Measurements from ENCODE around the gene TTYH3.
"Not testable (repeated sequence)": the region's sequence is repeated elsewhere in the genome, so short reads cannot be mapped to it uniquely, and the experiment has no call there.

TTYH3 gene

DNA sequence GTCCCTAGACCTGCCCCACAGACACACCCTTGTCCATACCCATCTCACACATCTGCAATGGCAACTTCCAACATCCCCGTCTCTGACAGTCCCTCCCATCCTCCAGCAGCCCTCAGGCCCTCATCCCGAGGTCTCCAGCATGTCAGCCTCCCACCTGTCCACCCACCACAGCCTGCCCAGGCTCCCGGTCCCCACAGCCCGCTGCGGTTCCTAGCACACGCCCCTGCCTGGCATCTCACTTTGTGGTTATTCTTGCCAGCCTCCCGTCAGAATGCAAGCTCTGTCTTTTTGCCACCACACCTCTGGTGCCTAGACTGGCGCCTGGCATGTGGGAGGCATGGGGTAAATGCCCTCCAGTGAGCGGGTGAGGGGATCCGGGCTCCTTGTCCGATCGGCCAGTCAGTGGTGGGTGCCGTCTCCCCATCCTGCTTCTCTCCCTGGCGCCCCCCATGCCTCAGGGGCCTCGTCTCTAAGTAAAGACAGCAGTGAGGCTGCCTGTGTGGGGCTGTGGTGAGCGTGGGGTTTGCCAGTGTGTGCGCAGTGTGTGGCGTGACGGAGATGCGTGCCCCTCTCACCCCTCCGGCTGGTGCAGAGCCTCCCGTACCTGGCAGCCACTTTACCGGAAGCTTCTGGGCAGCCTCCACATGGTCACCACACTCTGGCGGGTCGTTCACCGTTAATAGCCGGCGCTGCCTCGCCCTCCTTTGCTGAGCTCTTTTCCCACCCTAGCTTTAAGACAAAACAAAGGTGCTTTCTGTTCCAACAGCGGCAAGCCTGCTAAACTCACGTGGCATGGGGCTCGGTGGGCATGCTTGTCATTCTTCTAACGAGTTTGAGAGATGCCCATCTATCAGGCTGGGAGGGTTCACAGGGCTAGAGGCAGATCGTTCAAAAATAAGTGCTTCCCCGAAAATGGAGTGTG lies 28.5 kb upstream of the TTYH3 start:
- no peak for DNase-seq

DNA sequence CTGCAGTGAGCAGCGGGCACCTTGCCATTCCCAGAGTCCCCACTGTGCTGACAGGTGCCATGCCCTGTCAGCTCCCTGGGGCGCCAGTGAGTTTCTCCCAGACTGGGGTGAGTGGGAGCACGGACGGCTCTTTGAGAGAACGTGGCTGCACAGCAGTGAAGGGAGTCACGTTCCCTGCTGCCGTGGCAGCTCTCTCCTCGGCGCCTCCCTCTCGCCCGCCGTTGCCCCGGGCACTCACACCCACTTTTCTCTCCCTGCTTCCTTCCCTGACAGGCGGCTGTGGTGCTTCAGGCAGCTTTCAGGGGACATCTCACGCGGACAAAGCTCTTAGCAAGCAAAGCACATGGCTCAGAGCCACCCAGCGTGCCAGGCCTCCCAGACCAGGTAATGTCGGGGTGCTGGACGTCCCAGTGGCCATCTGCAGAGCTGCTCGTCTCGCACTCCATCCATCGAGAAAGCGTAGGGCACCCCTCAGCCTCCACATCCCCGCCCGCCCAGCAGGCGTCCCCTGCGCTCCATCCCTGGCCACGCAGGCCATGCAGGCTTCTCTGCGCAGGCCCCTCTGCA lies 27.1 kb upstream of the TTYH3 start:
- DNase-seq = no peak

DNA sequence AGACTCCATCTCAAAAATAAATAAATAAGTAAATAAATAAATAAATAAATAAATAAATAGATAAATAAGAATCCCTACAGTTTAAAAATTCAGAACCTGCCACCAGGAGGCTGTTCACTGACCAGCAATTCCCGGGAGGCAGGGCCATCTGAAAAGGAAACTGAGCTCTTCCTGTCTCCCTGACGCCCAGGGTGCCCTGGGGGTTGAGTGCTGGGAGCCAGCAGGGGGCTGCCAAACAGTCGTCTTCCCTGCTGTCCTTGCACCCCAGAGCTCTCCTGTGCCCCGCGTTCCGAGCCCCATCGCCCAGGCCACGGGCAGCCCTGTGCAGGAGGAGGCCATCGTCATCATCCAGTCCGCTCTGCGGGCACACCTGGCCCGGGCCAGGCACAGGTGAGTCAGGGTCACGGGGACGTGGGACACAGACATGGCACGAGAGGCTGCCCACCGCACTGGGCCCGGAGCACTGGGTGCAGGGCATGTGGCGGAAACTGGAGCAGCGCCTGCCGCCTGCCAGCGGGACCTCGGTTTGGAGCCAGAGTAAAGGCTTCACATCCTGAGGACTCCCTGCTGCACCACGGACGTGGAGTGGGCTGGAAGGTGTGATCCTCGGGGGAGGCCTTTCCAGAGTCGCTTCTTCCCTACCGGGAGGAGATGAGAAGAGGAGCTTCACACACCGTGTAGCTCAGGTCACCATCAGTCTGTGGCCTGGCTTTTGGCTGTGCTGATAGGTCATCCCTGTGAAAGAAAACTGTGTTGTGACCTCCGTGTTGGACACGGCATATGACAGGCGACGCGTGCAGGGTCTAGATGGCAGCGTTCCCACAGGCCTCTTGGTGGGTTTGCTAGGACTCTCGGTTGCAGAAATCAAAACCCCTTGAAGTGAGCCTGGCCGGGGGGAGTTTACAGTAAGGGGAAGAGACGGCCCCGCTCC lies 25.9 kb upstream of the TTYH3 start:
- DNase-seq = no peak

DNA sequence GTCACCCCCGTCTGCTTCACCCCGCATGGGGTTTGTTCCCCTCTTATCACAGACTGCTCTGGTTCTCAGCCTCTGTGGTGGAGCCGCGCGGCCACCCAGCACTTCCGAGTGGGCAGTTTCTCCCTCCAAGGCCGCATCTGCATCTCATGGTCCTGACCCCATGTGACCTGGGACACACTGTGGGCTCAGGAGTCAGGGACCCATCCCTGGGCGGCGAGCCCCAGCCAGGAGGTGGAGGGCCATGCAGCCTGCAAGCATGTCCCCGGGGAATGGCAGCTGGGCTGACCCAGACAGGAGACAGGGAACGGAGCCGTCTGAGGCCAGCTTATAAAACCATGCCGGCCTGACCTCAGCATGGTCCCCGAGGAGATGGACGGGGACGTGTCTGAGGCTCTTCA lies 25.2 kb upstream of the TTYH3 start:
- DNase-seq = no peak

DNA sequence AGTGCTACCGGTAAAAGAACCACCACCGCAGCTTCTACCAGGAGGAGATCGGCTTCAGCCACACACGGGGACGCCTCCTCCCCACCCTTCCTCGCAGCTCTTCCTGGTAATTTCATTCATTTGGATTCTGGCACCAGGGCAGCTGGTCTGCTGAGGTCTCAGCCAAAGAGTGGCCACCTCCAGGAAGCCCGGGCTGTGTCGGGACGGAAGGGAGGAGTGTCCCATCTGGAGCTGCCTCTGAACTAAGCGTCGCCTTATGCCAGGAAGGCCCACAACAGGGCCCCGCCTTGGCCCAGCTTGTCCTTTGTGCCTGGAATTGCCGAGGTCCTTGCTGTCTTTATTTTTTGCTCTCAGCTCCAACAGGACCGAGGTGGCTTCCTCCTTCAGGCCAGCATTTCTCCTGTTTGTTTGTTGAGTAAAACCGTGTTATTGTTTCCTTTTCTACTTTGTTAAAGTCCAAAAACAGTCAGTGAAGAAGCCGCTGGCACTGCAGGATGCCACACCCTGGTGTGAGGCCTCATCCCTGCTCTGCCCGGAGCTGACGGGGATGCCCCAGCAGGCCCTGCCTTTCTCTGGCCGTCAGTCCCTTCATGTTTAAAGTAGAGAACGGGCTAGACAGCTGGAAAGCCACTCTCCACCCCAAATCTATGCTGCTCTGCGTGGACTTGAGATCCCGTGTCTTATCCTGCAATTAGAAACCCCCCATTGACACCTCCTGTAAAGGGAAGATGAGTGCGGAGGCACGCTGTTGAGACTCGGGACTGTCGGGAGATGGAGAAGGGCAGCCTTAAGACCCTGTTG lies 24.5 kb upstream of the TTYH3 start:
- DNase-seq = no peak

DNA sequence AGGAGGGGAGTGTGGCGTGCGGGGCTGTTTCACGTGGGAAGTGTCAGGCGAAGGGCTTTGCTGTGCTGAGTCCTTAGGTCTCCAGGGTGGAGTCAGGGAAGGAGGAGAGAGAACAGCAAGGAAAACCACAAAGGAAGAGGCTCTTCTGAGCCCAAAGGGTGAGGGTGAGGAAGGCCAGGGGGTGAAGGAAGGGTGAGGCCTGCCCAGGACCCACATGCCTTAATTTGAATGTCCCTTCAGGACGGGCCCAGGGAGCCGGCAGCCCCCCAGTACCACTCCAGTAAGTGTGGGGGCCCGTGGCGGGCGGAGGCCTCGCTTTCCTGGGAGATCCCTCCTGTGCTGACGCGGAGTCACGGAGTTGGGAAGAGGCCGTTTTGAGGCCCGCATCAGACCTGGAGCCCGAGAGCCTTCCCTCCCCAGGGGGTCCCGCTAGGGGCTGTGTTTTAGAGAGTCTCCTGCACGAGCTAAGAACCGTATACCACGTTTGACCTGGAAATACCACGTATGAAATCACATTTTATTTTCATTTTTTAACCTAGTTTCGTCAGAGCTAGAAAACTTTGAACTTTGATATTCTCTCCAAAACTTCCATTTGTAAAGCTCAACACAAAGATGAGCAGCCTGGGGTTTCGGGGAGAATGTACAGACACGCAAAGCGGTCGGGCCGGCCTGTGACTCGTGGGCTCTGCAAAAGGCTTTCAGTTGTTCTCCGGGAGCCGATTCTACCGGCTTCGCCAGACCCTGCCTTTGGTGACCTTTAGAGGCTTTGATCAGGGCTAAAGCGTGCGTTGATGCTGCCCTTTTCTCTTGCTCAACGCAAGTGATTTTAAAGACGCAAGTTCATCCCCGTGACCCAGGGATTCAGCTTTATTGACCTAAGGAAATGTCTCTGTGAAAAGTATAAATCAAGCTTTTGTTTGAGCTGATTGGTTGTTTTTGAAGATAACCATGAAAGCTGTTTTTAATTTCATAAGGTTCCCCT lies 23.6 kb upstream of the TTYH3 start:
- no peak for DNase-seq

DNA sequence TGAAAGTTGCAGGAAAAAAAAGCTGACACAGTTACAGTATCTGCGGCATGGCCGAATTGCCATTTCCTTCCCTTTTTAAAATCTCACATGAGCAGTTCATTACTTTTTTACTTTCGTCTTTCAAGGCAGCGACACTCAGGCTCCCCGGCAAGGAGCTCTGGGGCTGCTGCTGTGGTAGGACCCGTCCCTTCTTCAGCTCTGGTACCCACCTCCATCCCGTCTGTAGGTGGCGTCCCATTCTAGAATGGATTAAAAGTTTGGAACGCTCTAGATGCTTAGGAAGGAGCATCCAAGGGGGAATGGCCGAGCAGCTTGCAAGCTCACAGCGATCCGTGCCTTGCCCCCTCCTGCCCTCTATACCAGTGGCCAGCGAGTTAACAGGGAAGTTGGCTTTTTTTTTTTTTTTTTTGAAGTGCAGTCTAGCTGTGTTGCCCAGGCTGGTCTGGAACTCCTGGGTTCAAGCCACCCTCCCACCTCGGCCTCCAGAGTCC lies 22.8 kb upstream of the TTYH3 start:
- DNase-seq = no peak

DNA sequence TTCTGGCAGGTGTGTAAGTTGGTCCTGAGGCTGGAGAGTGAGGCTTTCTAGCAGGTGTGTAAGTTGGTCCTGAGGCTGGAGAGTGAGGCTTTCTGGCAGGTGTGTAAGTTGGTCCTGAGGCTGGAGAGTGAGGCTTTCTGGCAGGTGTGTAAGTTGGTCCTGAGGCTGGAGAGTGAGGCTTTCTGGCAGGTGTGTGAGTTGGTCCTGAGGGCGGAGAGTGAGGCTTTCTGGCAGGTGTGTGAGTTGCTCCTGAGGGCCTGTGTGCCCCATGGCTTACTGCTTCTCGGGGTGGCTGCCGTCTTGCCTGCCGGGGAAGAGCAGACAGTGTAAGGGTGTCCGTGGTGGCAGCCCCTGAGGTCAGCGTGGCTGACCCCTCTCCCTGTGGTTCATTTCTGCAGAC lies 22.1 kb upstream of the TTYH3 start:
- not testable (repeated sequence) for DNase-seq

DNA sequence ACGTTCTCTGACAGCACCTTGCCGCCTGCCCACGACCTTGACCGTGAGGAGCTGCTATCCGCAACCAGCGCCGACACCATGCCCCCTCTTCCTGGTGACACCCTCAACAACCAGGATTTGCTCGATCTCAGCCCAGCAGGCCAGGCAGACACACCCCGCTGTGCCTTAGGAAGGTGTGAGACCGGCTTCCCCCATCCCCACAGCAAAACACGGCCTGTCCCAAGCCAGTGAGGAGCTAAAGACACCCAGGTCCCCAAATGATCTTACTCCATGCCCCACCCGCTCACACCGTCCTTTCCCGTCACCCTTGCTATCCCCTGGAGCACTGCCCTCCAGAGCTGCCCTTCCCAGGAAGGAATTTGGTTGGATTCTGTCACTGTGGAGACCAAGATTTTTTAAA lies 21.3 kb upstream of the TTYH3 start:
- DNase-seq = no peak

DNA sequence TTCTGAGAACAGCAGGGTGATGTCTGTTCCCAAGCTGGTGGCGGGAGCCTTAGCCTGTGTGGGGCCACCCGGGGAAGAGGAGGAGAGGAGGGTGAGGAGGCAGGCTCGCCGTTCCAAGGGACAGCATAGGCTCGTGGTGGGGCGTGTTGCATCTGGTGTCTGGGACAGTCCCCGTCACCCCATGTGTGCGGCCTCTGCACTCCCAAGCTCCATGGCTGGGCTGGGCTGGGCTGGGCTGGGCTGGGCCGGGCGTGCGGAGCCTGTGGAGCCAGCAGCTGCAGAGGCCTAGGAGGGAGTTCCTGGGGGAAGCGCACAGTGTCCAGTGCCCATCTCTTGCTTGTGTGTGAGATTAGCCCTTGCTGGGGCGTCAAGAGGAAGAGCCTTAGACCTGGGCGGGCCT lies 20.9 kb upstream of the TTYH3 start:
- no peak for DNase-seq

DNA sequence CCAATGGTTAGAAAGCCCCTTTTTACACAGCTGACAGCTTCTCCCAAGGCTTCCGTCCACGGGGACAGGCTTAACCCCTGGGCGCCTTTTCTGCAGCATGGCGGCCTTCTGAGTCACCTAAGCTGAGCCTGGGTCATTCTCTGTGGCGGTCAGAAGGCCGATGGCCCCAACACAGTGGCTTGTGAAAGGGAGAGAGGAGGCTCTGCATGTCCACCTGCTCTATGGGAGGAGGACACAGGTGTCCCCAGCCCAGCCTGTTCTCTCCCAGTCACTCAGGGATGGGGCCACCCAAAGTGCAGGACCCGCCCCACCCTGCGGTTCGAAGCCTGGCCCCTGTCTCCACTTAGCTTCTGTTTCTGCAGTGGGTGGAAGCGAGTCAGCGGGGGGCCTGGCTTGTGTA lies 20.4 kb upstream of the TTYH3 start:
- DNase-seq = no peak

DNA sequence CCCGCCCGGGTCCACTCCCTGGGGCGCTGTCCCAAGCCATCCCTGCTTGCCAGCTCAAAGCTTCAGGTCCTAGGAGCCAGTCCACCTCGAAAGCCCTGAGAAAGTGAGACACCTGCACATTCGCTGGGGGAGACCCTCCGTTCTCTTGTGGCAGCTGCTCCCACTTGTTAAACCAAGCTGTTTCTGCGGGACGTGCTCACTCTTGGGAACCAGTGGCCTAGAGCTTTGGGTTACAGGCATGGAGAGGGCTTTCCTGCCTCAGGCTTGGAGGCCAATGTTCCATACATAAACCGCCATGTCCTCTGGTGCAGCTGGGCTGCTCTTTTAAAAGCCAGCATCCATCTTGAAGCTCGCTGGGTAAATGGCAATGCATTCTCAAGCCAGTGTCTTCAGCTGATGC lies 19.9 kb upstream of the TTYH3 start:
- no peak for DNase-seq

DNA sequence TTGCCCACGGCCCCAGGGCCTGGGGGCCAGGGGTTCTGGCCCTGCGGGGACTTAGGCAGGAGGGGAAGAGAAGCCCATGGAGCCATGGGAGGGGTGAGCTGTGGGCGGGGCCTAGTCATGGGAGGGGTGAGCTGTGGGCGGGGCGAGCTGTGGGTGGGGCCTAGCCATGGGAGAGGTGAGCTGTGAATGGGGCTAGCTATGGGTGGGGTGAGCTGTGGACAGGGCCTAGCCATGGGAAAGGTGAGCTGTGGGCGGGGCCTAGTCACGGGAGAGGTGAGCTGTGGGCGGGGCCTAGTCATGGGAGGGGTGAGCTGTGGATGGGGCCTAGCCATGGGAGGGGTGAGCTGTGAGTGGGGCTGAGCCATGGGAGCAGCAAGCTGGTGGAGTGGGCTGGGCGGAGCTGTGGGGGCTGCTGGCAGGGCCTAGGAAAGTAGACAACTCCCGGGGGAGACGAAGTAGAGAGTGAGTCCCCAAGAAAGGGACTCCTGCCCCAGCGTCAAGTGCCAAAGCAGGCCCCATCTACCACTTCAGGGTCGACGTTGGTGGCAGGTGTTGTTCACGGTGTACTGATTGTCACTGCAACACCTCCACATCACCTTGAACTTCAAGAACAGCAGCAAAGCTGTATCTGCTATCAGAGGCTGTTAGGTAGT lies 19.2 kb upstream of the TTYH3 start:
- DNase-seq = no peak

DNA sequence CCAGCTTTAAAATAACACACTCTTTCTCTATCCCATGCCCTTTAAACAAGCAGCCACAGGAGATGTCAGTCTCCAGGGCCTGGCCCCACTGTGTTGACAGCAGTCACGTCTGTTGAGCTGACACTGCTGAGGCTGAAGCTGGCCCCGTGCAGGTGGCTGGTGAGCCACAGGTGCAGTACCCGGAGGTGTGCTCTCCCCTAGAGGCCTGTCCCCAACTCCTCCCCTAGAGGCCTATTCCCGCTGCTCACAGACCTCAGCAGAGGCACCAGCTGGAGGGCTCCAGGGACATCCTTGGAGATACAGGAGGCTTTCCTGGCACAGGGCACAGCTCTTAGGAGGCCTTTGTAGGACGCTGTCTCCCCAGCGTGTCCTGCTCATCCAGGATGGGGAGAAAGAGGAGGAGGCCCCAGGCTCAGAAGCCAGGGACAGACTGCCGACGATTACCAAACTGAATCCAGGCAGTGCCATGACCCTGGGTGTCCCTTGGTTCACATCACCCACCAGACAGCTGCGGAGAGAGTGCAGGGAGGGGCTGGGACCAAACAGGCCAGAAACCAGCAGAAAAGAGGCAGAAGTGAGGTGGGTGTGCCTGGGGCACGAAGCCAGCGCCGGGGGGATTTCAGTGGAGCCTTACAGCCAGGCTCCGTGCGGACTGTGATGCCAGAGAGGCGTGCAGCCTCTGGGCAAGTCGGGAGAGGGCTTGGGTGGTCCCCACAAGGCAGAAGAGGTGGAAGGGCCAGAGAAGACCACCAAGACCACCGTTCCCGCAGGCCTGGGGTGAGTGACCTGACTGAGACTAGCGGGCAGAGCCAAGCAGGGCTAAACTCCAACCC lies 18.5 kb upstream of the TTYH3 start:
- DNase-seq = no peak

DNA sequence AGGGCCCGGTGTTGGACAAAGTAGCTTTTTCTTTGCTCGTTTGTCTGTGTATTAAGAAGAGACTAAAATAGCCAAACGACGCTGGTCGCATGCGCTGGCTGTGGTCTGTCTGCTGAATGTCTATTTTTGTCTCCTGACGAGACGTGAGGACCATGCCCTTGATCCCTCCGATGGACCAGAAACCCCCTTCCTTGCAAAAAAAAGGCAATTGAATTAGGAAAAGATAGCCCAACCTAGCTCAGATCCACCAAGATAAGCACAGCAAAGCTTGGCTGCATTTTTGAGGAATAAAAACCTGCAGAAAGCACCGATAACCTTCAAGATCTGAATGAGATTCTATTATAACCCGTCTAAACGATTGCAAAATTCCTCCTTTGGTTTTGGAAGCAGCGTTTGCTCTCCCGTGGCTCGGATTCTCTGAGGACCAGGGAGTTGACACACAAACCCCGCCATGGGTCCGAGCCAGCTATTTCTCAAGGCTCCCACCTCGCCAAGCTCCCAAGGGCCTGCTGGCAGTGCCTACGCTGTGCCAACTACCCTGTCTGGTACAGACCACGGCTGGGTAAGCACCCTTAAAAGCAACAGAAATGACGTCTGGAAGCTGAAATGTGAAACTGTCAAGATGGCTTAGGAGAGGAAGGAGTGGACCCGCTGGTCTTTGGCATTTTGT lies 17.7 kb upstream of the TTYH3 start:
- DNase-seq = no peak

DNA sequence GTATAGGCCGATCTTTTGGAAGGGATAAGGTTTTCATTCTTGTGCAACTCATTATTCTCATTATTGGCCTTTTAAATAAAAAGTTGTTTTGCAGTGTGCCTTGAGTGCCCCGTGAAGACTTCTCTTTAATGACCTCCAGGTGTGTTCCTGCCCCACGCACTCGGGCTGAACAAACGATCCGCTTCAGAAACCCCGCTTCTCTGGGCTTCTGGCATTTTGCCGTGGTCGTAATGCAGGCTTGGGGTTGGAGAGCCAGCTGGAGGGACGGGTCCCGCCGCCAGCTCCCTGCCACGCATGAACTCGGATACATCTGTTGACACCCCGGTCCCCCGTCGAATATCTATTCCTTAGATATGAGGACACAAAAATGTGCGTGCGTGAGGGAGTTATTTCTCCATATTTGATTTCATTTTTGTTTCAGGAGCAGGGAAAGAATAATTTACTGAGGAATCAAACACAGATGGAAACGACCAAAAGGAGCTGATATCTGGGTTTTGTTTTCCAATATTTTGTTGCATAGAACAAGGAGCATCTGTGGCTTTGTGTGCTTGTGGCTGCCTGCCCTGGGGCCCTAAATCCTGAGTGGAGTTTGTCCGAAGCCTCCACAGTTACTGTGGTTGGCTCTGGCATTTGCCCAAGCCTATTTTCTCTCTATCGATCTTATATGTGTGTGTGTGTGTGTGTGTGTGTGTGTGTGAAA lies 17.0 kb upstream of the TTYH3 start:
- no peak for DNase-seq

DNA sequence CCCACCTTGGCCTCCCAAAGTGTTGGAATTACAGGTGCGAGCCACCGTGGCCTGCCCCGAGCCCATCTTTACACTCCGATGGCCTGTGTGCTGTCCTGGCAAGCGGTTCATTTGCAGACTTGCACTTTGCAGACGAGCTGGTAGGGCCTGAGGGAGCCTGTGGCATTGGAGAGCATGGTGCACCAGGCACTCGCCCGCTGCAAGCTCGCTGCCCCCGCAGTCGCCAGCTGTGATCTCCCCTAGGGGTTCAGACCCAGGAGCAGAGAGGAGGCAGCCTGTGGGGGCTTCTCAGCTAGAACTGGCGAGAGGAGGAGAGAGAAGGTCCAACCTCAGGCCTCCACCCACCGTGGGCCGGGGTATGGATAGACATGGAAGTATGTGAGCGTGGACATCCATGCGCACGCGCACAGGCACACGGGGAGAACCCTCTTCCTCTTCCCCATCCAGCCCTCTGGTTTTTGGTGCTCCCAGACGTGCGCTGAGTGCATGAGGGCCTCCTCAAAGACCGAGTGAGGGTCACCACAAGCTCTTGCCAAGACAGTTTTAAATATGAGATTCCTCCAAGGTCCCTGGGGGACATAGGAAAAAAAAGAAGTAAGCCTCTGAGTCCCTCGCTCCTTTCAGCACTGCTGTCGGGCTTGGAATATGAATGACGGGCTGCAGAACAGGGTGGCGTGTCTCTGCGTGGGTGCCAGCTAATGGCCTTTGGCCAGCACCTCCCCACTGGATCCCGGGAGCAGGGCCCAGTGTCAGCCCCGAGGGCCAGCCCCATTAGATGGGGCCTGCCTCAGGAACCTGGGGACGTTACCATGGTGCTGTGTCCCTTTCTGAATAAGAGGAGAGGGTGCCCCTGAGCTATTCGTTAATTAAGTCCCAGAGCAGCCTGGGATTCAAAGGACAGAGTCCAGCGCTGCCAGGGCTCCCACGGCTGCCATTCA lies 15.1 kb upstream of the TTYH3 start:
- DNase-seq = no peak

All from activated T-cell treated with anti-CD3 and anti-CD28 coated beads for 4 hours (primary cell).